ENCODE results near the gene C10orf105. TPM values are rescaled to one million over a fixed set of nuclear protein-coding genes. Genes with fewer than 3 reads are reported as not detected.

The C10orf105 gene
- total RNA-seq, 2 experiments from 2014 or later, result 0.09 to 0.15 TPM

- no peak for DNase-seq (ENCODE audit: low spot score)
- Histone ChIP-seq H3K4me2 (ENCODE audit: low read length) (no peak overlapping the region), H4K20me1 (ENCODE audit: insufficient read depth, low read length) (no peaks in the 10 kb centered on the region), H3K79me2 (ENCODE audit: insufficient read depth, low read depth, low read length) (no peaks in the 10 kb centered on the region), H3K4me1 (ENCODE audit: insufficient read depth, low read length, poor library complexity, severe bottlenecking) (peaks cover 38% of the 10 kb centered on the region), H3K36me3 (ENCODE audit: insufficient read depth, low read length) (no peaks in the 10 kb centered on the region), H2AFZ (ENCODE audit: low read length) (no peak overlapping the region), H3K4me3 (ENCODE audit: low read depth, low read length, poor library complexity, severe bottlenecking) (no peak overlapping the region), H3K9me3 (ENCODE audit: low read length) (no peaks in the 10 kb centered on the region), H3K27ac (ENCODE audit: low read depth, low read length, poor library complexity, severe bottlenecking) (no peak overlapping the region), H3K9me2 (ENCODE audit: insufficient read depth, low read length) (no peaks in the 10 kb centered on the region)
- intact Hi-C loops (cut with micrococcal nuclease; ENCODE audit: unreplicated experiment), result loop anchor here (10.0 kb wide), 1 partner anchor 171 kb away; no protein-coding TSS in a partner anchor
- POLR2A ChIA-PET, result interaction anchor here (1.3 kb wide), 1 partner anchor 11 kb away, joined by 7 read pairs; no protein-coding TSS in a partner anchor
- TF ChIP-seq EZH2phosphoT487 (IDR thresholded peaks at IDR 0.05; ENCODE audit: borderline replicate concordance, low read depth, low read length) (no peak), CTCF (conservative IDR thresholded peaks at IDR 0.05; ENCODE audit: low read length) (no peak)
- BruUV-seq (replicated peaks), result no TSS peak
- CTCF ChIA-PET (ENCODE audit: unreplicated experiment), result no interaction called here
These were observed 3.7 kb upstream of the C10orf105 start for GRCh38 chr10:71723311-71723710.

- intact Hi-C loops (cut with micrococcal nuclease; ENCODE audit: unreplicated experiment), result loop anchor here (10.0 kb wide), 1 partner anchor 172 kb away; no protein-coding TSS in a partner anchor
- Histone ChIP-seq H3K4me1 (ENCODE audit: insufficient read depth, low read length, poor library complexity, severe bottlenecking) (peaks cover 33% of the 10 kb centered on the region), H3K79me2 (ENCODE audit: insufficient read depth, low read depth, low read length) (no peaks in the 10 kb centered on the region), H3K27ac (ENCODE audit: low read depth, low read length, poor library complexity, severe bottlenecking) (no peak overlapping the region), H3K9me3 (ENCODE audit: low read length) (no peaks in the 10 kb centered on the region), H3K36me3 (ENCODE audit: insufficient read depth, low read length) (no peaks in the 10 kb centered on the region), H3K4me3 (ENCODE audit: low read depth, low read length, poor library complexity, severe bottlenecking) (no peak overlapping the region), H3K4me2 (ENCODE audit: low read length) (no peak overlapping the region), H3K9me2 (ENCODE audit: insufficient read depth, low read length) (no peaks in the 10 kb centered on the region), H4K20me1 (ENCODE audit: insufficient read depth, low read length) (no peaks in the 10 kb centered on the region), H2AFZ (ENCODE audit: low read length) (no peak overlapping the region)
- BruUV-seq (replicated peaks), result no TSS peak
- ChIA-PET CTCF (ENCODE audit: unreplicated experiment) (no interaction called here), POLR2A (no interaction called here)
- no peak for TF ChIP-seq EZH2phosphoT487 (IDR thresholded peaks at IDR 0.05; ENCODE audit: borderline replicate concordance, low read depth, low read length)
- no peak for TF ChIP-seq CTCF (conservative IDR thresholded peaks at IDR 0.05; ENCODE audit: low read length)
- no peak for DNase-seq (ENCODE audit: low spot score)
These were observed 3.3 kb upstream of the C10orf105 start for GRCh38 chr10:71722849-71723248.

GRCh38 chr10:71721313-71721712 is 1.7 kb upstream of the C10orf105 start:
- no TSS peak for BruUV-seq (replicated peaks)
- no peaks in the 10 kb centered on the region for H3K79me2 ChIP-seq (ENCODE audit: insufficient read depth, low read depth, low read length)
- H3K4me2 ChIP-seq (ENCODE audit: low read length), result no peak overlapping the region
- intact Hi-C loops (cut with micrococcal nuclease; ENCODE audit: unreplicated experiment), result loop anchor here (10.0 kb wide), 1 partner anchor 173 kb away; no protein-coding TSS in a partner anchor
- no peak overlapping the region for H3K4me3 ChIP-seq (ENCODE audit: low read depth, low read length, poor library complexity, severe bottlenecking)
- CTCF ChIA-PET (ENCODE audit: unreplicated experiment), result interaction anchor here (0.6 kb wide), 1 partner anchor 1554 kb away, joined by 3 read pairs; no protein-coding TSS in a partner anchor
- H4K20me1 ChIP-seq (ENCODE audit: insufficient read depth, low read length), result no peaks in the 10 kb centered on the region
- H3K9me2 ChIP-seq (ENCODE audit: insufficient read depth, low read length), result no peaks in the 10 kb centered on the region
- no peak overlapping the region for H2AFZ ChIP-seq (ENCODE audit: low read length)
- no peaks in the 10 kb centered on the region for H3K9me3 ChIP-seq (ENCODE audit: low read length)
- no peak overlapping the region for H3K27ac ChIP-seq (ENCODE audit: low read depth, low read length, poor library complexity, severe bottlenecking)
- H3K4me1 ChIP-seq (ENCODE audit: insufficient read depth, low read length, poor library complexity, severe bottlenecking), result peaks cover 23% of the 10 kb centered on the region
- DNase-seq (ENCODE audit: low spot score), result no peak
- no peak for TF ChIP-seq CTCF (conservative IDR thresholded peaks at IDR 0.05; ENCODE audit: low read length)
- TF ChIP-seq EZH2phosphoT487 (IDR thresholded peaks at IDR 0.05; ENCODE audit: borderline replicate concordance, low read depth, low read length), result no peak
- H3K36me3 ChIP-seq (ENCODE audit: insufficient read depth, low read length), result no peaks in the 10 kb centered on the region
- POLR2A ChIA-PET, result no interaction called here

Data from OCI-LY7 (cell line).